Smooth muscle cell (in vitro differentiated cells): ENCODE results near the gene CNKSR3. TPM values are rescaled to one million over a fixed set of nuclear protein-coding genes. Genes with fewer than 3 reads are reported as not detected.

ENCODE experiments used
- DNase-seq: peaks from one replicate; lab custom pipeline; 2025; ENCODE audit not compliant: unreplicated experiment; lab: John Stamatoyannopoulos, UW
- H2AFZ ChIP-seq: fragments of 200-600 bp; sonication (generic); 2 replicates; pipeline ENCODE4 v1.6.0; 2016; ENCODE audit warnings: antibody characterized with exemption, low read depth, mild to moderate bottlenecking
- H3F3A ChIP-seq: fragments of 200-600 bp; sonication (generic); 2 replicates; pipeline ENCODE4 v1.6.0; 2017; ENCODE audit warnings: antibody characterized with exemption, low read depth
- H3K27ac ChIP-seq: fragments of 200-600 bp; sonication (generic); 2 replicates; pipeline ENCODE4 v1.5.1; 2016; ENCODE audit warnings: low read depth, mild to moderate bottlenecking
- H3K27me3 ChIP-seq: fragments of 200-600 bp; sonication (generic); 2 replicates; pipeline ENCODE4 v1.6.1; 2016; ENCODE audit warnings: low read depth, mild to moderate bottlenecking
- H3K36me3 ChIP-seq: fragments of 200-600 bp; sonication (generic); 2 replicates; pipeline ENCODE4 v1.5.1; 2016; ENCODE audit warnings: low read depth
- H3K4me1 ChIP-seq: fragments of 200-600 bp; sonication (generic); 2 replicates; pipeline ENCODE4 v1.5.1; 2016; ENCODE audit warnings: low read depth
- H3K4me2 ChIP-seq: fragments of 200-600 bp; sonication (generic); 2 replicates; pipeline ENCODE4 v1.6.0; 2016; ENCODE audit warnings: mild to moderate bottlenecking
- H3K4me3 ChIP-seq: fragments of 200-600 bp; sonication (generic); 2 replicates; pipeline ENCODE4 v1.5.1; 2016; ENCODE audit warnings: mild to moderate bottlenecking
- H3K79me2 ChIP-seq: fragments of 200-600 bp; sonication (generic); 2 replicates; pipeline ENCODE4 v1.6.0; 2016; ENCODE audit warnings: low read depth, mild to moderate bottlenecking
- H3K9ac ChIP-seq: fragments of 200-600 bp; sonication (generic); 2 replicates; pipeline ENCODE4 v1.6.0; 2016; ENCODE audit warnings: low read depth
- H3K9me3 ChIP-seq: fragments of 200-600 bp; sonication (generic); replicated peaks from 2 replicates; pipeline ENCODE4 v1.5.1; 2016; ENCODE audit warnings: low read depth
- H4K20me1 ChIP-seq: fragments of 200-600 bp; sonication (generic); 2 replicates; pipeline ENCODE4 v1.6.0; 2016; ENCODE audit warnings: low read depth
- WGBS: methylation state at CpG from one replicate; pipeline ENCODE4 v1.1.7; 2016; ENCODE audit warnings: low lambda C conversion rate; 5-methylcytosine and 5-hydroxymethylcytosine counted together
- polyA plus RNA-seq: library from polyadenylated mRNA; unstranded; fragments of >200 nt; fragmentation: Nextera tagmentation; extraction: Ambion mirVana; gene quantifications from 2 replicates; pipeline ENCODE4 v1.2.1, GENCODE V29; 2016
- total RNA-seq: library from RNA; depleted of rRNA; stranded (reverse); fragments of >200 nt; gene quantifications from 2 replicates; pipeline ENCODE4 v1.2.3, GENCODE V29; 2014
- TF ChIP-seq, protein P1 (sequence below): fragments of 200-600 bp; sonication (generic); IDR thresholded peaks from 2 replicates; pipeline ENCODE4 v1.5.1; 2017; ENCODE audit warnings: borderline replicate concordance, mild to moderate bottlenecking, antibody characterized with exemption; ENCODE audit not compliant: insufficient read depth, poor library complexity, severe bottlenecking

Gene CNKSR3
- total and polyA plus RNA-seq, 2 experiments from 2014 or later: 5.0 to 5.5 TPM

DNA sequence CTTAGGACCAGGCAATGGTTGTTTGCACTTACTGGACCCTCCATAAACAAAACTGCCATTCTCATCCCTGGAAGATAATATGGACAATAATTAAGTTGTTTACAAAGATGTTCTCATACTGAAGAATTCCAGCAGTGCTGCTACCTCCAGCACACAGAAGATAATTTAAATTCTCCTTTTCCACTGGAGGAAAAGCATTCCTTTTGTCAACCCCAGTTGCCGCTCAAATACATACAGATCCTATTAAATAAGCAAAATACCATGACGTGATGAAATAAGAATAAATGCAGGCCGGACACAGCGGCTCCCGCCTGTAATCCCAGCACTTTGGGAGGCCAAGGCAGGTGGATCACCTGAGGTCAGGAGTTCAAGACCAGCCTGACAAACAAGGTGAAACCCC, 99.4 kb downstream of the CNKSR3 start:
- Histone ChIP-seq H3K4me1 (peaks cover 10% of the 10 kb centered on the region), H3K4me2 (peak overlapping the region; percentile 68), H3K36me3 (no peaks in the 10 kb centered on the region), H3K79me2 (no peaks in the 10 kb centered on the region), H3K9ac (peak overlapping the region; percentile 35), H3F3A (peaks cover 10% of the 10 kb centered on the region), H3K27ac (peak overlapping the region; percentile 95), H3K9me3 (no peaks in the 10 kb centered on the region), H3K27me3 (no peaks in the 10 kb centered on the region), H3K4me3 (no peak overlapping the region), H4K20me1 (no peaks in the 10 kb centered on the region), H2AFZ (no peak overlapping the region)
- no peak for DNase-seq
- TF ChIP-seq, protein P1, sequence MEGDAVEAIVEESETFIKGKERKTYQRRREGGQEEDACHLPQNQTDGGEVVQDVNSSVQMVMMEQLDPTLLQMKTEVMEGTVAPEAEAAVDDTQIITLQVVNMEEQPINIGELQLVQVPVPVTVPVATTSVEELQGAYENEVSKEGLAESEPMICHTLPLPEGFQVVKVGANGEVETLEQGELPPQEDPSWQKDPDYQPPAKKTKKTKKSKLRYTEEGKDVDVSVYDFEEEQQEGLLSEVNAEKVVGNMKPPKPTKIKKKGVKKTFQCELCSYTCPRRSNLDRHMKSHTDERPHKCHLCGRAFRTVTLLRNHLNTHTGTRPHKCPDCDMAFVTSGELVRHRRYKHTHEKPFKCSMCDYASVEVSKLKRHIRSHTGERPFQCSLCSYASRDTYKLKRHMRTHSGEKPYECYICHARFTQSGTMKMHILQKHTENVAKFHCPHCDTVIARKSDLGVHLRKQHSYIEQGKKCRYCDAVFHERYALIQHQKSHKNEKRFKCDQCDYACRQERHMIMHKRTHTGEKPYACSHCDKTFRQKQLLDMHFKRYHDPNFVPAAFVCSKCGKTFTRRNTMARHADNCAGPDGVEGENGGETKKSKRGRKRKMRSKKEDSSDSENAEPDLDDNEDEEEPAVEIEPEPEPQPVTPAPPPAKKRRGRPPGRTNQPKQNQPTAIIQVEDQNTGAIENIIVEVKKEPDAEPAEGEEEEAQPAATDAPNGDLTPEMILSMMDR: no peak
- WGBS: 88% methylated on average over 5 of the region's 5 CpGs

GRCh38 chr6:154410619-154411072, 99.8 kb downstream of the CNKSR3 start:
- Histone ChIP-seq H3K27ac (peak overlapping the region; percentile 95), H2AFZ (no peak overlapping the region), H3K36me3 (no peaks in the 10 kb centered on the region), H3K4me1 (peaks cover 10% of the 10 kb centered on the region), H3K9me3 (no peaks in the 10 kb centered on the region), H4K20me1 (no peaks in the 10 kb centered on the region), H3K9ac (peak overlapping the region; percentile 66), H3F3A (peaks cover 10% of the 10 kb centered on the region), H3K27me3 (no peaks in the 10 kb centered on the region), H3K4me2 (peak overlapping the region; percentile 68), H3K79me2 (no peaks in the 10 kb centered on the region), H3K4me3 (no peak overlapping the region)
- DNase-seq: no peak
- TF ChIP-seq, protein P1: no peak
- WGBS: 36% methylated on average over 8 of the region's 8 CpGs

DNA sequence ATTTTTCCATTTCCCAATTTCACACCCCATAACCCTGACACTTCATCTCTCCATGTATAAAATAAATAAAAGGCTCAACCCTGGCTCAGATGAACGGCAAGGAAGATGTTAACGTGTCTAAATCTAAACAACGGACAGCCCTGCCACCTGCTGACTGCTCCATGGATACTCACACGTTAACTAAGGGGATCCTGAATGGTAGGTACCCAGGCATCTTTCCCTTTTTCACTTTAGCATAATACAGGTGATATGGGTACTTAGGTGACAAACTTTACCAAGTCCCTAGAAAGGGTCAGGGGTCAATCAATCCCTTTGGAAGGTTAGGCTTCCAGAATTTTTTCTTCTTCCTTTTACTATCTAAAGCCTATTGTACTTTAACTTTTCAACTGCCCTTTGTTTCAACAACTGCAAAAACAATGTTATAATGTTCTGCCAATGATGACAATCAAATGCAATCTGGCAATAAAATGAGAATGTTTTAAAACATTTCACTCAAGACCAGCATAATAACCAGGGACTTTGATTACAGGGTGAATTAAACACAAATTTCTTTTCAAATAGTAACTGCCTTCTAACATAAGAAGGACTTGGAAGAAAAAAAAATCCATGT, 101.5 kb downstream of the CNKSR3 start:
- Histone ChIP-seq H3K4me1 (peaks cover 10% of the 10 kb centered on the region), H3K27ac (no peak overlapping the region)
- DNase-seq: no peak

More for the DNA sequence above, 101.5 kb downstream of the CNKSR3 start:
- no peaks in the 10 kb centered on the region for H3K9me3 ChIP-seq
- no peaks in the 10 kb centered on the region for H3K27me3 ChIP-seq
- no peak overlapping the region for H3K4me2 ChIP-seq
- no peak overlapping the region for H2AFZ ChIP-seq
- TF ChIP-seq, protein P1: no peak
- H3K79me2 ChIP-seq: no peaks in the 10 kb centered on the region
- WGBS: 77% methylated on average over 4 of the region's 4 CpGs
- H4K20me1 ChIP-seq: no peaks in the 10 kb centered on the region
- H3K9ac ChIP-seq: no peak overlapping the region
- peaks cover 10% of the 10 kb centered on the region for H3F3A ChIP-seq
- no peaks in the 10 kb centered on the region for H3K36me3 ChIP-seq
- H3K4me3 ChIP-seq: no peak overlapping the region
